GM18526 (cell line): ENCODE results near the gene TSPYL2.

Source experiments
- POLR2A ChIP-seq: IDR thresholded peaks from 3 replicates; pipeline ENCODE4 v1.6.1; 2011; ENCODE audit not compliant: insufficient read length; ENCODE audit errors: extremely low read depth

Gene TSPYL2

DNA sequence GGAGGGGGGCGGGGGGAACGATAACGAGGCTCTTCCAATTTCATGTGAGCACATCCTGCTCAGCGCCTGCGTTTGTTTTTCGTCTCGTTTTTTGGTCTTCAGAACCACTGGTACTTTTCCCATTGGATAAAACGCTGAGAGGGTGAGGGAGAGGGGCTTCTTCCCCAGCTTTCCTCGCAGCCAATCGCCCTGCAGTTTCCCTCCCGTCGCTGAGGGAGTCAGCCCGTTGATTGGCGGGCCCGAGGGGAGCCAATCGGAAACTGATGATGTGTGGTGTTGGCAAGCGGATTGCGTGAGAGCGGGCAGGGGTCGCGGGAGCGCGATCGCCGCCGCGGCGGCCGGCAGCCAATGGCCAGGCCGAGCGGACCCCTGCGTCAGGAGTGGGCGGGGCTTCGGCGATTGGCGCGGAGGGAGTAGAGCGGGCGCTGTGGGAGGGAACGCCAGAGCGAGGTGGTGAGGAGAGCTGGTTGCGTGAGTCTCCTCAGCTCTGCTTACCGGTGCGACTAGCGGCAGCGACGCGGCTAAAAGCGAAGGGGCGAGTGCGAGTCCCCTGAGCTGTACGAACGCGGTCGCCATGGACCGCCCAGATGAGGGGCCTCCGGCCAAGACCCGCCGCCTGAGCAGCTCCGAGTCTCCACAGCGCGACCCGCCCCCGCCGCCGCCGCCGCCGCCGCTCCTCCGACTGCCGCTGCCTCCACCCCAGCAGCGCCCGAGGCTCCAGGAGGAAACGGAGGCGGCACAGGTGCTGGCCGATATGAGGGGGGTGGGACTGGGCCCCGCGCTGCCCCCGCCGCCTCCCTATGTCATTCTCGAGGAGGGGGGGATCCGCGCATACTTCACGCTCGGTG, at the start of gene TSPYL2:
Gene TSPYL2 (plus strand): TSS at position 443 of the 848 bp plus-strand sequence. CDS start 132 bp downstream, at position 575.
- peak; percentile 98 for TF ChIP-seq POLR2A

DNA sequence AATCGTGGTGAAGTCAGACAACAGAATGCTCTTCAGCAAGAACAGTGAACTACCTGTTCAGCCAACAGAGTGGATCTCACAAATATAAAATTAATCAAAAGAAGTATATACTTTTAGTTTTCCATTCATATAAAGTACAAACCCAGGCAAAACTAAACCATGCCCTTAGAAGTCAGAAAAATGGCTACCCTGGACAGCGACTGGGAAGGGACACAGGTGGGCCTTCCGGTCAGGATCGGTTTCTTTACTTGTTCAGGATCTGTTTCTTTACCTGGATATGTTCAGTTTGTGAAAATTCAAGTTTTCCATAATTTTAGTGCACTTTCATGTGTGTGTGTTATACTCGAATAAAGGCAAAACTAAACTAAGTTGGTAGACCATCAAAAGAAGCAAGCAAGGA, 46.0 kb upstream of the TSPYL2 start:
- no peak for TF ChIP-seq POLR2A

DNA sequence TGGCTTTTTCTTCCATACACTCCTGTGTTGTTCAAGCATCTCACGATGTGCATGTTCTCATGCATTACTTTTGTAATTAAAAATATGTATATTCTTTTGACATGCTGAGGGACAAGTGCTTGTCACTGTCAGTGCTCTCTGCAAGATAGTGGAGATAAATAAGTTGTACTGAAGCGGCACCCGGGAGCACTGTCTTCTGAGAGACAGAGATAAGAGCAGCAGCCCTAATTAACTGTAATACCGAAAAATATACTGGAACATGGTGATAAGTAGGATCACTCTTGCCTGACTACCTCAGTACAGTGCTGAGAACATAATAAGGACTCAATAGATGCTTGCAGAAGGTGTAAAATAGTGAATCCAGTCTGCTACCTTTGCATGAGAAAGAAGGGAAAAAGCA, 42.9 kb upstream of the TSPYL2 start:
- no peak for TF ChIP-seq POLR2A

GRCh38 chrX:53044995-53045394, 37.2 kb upstream of the TSPYL2 start:
- TF ChIP-seq POLR2A = no peak

DNA sequence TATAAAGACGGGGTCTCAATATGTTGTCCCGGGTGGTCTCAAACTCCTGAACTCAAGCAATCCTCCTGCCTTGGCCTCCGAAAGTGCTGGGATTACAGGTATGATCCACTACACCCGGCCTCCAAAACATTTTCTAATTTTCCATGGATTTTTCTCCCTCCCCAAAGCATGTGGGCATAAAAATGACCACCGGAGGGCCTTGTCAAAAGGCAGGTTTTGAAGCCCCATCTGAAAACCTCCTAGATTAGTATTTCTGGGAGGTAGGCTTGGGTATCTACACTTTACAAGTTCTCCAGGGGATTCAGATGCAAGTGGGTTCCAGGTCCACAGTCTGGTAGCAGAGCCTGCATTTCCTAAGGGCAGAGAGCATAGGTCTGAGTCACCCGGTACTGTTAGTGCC, 34.9 kb upstream of the TSPYL2 start:
- TF ChIP-seq POLR2A = no peak

DNA sequence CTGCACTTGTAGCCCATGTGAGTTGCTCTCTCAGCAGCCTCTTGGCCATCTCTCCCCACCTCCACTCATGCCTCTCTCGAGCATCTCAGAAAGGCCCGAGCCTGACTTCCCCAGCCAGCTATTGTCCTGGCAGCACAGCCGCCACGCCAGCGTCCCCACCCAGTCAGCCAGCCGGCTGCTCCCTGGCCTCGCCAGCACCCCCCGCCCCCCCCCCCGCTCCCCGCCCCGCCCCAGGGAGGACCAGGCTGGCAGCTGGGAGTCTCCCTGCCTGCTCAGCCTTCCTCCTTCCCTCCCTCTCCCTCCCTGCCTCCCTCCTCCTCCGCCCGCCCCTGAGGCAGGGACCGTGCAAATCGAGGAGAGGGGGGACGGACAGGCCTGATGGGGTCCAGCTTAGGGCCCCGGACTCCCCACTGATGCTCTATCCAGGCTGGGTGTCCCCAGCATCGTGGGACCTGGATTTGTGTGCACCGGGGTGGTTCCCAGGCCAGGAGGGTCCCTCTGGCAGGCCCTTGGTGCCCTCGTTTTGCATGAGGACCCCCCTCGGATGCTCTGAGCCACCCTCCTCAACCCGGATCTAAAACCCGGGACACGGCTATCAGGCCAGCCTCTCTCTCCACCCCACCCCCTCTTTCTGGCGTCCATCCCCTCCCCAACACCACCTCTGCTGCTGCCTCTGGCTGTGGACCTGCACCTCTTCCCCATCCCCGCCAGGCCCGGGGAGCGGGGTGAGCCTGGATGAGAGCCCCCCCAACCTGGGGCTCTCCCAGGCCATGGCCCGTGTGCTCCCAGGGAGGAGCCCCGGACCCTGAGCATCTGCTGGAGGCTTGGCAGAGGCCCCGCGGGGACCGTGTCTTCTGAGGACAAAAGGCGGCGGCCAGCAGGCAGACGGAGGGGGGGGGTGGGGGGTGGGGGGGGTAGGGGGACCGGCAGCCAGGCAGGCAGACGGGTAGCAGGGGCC, 33.7 kb upstream of the TSPYL2 start, which contains the start of gene GPR173:
Gene GPR173 (plus strand): TSS at position 621 of the 958 bp plus-strand sequence. CDS start 27,833 bp downstream, outside the sequence.
- TF ChIP-seq POLR2A = no peak

DNA sequence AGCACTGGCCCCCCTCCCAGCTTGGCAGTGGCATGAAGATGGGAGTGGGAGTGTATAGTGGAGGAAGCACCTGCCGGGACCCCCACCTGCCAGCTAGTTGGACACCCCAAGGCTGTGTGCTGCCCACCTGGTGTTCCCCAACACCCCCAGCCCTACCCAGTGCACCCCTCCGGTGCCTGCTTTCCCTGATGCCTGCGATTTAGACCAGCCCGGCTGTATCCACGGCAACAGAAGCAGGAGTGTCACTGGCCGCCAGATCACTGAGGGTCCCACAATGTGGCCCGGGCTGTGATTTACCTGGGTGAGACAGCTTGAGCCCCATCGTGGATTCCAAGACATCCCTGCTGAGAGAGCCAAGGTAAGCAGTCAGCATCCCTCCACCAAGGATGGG, 33.0 kb upstream of the TSPYL2 start:
- TF ChIP-seq POLR2A = no peak

GRCh38 chrX:53050841-53051240, 31.3 kb upstream of the TSPYL2 start:
- no peak for TF ChIP-seq POLR2A

DNA sequence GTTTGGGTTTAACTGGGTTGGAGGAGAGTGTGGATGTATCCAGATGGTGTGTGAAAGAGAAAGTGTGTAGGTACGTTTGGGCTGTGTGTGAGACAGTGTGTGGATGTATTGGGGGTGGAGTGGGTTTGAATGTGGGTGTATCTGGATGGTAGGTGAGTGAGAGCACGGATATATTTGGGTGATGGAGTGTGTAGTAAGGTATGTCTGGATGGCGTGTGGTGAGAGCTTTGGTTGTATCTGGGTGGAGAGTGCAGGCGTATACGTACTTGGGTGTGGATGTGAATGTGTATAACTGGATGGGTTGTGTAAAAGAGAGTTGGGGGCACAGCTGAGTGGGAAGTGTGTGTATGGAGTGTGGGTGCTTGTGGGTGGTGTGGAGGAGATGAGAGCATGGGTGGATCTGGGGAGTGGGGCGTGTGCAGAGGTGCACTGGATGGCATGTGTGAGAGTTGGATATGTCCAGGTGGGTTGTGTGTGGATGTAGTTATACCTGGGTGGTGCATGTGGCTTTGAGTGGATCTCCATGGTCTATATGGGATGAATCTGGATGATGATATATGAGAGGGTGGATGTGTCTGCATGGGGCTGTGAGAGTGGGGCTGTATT, 26.8 kb upstream of the TSPYL2 start:
- TF ChIP-seq POLR2A = no peak

- no peak for TF ChIP-seq POLR2A
Observed at GRCh38 chrX:53056292-53056691, 25.9 kb upstream of the TSPYL2 start.

DNA sequence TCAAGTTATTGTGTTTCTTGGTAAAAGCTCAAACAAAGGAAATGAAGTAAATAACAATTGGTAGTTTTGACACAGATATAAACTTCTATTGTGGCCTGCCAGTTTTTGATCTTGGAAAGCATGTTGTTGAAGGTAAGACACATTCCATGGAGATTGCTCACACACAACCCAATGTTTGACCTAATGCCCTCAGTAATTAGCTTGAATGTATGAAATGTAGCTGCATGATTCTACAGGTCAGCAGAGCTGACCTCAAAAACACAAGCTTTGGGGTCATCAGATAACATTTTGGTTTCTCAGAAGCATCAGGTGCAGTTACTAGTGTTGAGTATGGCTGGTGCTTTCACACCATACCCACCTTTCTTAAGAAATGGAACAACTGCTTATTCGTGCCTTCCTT, 17.1 kb upstream of the TSPYL2 start:
- TF ChIP-seq POLR2A = no peak

- no peak for TF ChIP-seq POLR2A
Observed at GRCh38 chrX:53071064-53071463, 11.1 kb upstream of the TSPYL2 start.

GRCh38 chrX:53071604-53072417, 10.4 kb upstream of the TSPYL2 start:
- no peak for TF ChIP-seq POLR2A

DNA sequence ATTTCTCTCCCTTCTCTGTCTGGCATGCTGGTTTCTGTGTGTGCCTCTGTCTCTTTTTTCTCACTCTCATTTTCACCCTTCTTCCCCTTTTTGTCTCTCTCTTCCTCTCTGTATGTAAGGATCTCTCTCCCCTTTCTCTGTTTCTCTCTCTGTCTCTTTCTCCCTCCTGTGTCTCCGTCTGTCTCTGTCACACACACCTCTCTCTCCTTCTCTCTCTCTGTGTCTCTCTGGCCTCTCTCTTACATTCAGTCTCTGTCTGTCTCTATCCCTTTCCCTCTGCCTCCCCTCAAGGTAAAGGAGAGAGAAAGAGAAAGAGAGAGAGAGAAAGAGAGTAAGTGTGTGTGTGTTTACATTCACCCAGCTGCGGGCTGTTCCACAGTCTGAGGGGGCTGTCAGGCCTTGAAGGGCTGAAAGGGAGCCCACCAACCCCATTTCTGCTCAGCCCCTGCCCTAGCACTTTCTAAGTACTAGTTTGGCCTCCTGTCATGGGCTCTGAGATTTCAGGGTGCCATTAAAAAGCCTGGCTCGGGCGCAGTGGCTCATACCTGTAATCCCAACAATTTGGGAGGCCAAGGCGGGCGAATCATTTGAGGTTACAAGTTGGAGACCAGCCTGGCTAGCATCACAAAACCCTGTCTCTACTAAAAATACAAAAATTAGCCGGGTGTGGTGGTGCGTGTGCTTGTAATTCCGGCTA, 9.6 kb upstream of the TSPYL2 start:
- no peak for TF ChIP-seq POLR2A
